NCI-H128 (cell line): ENCODE results near the gene COMMD10.
"Not testable (repeated sequence)": the region's sequence is repeated elsewhere in the genome, so short reads cannot be mapped to it uniquely, and the experiment has no call there.

ENCODE experiments used
- DNase-seq: peaks from one replicate; lab custom pipeline; 2025; ENCODE audit not compliant: unreplicated experiment; lab: John Stamatoyannopoulos, UW

COMMD10 gene

DNA sequence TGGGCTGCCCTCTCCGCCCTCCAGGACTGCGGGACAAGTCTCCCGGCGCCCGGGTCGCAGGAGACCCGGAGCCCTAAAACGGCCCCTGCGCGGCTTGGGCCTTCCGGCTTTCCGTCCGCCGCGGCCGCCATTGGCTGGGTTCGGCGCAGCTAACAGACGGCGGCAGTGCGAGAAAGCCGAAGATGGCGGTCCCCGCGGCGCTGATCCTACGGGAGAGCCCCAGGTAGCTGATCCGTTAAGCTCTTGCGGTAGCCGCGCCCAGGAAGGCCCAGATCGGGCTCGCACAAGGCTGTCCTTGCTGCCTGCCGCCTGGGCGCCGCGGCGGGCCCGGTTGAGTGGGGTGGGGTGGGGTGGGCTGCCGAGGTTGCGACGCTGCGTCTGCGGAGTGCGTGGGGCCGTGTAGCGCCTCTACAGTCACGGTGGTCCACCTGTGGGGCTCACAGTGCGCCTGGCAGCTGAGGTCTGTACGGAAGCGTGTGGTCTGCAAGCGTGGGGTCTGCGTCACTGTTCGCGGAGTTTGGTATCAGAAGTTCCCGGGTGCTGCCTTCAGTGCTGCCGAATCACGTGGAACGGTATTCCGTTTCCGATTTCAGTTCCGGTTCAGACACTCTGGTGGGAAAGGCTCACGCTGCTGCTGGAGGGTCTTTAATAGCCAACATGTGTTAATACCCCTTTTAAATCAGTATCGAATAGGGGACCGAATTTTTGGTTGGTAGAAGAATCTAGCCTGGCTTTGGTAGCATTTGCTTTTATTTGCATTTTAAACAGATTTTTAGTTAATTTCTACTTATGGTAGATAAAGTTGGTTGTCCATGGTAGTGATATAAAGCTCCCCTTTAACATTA, at the start of gene COMMD10:
Gene COMMD10 (plus strand): TSS at position 155 of the 845 bp plus-strand sequence.
- DNase-seq = peak; percentile 50

DNA sequence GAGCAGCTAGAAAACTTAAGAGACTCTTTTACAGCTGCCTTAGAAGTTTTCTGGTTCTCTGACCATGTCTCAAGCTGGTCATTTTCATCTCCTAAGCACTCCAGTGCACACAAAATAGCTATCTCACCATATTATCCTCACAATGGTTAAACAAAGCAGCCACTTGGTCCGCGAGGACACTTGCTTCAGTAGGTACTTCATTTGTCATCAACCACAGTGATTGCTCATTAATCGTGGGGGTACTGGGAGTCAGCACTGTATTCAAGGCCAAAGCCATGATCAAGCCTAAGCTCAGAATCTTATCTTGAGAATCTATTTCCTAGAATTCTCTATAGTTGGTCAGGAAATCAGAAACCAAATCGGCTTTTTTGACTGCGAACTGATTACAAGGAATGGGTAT, 49.7 kb upstream of the COMMD10 start:
- DNase-seq = no peak

DNA sequence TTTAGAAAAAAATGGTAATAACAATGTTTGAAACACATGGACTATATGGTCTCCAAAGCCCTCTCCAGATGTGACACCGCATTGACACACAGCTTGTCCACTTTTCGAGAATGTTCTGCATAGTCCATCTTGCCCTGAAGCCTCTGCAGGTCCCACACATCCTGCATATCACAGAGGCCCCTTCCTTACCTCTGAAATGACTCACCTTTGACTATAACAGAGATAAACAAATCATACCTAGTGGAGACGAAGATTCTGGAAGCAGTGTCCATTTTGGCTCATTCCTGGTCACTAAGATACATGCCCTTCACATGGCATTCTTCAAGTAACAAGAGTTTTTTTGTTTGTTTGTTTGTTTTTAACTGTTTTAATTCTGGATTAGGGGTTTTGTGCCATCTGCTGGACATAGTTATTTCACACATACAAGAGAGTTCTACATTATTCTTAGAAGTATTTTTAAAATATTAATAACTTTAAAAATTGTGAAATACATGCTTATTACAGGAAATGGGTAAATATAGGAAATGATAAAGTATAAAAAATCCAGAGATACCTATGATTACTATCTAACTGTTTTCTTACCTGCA, 47.5 kb upstream of the COMMD10 start:
- no peak for DNase-seq

DNA sequence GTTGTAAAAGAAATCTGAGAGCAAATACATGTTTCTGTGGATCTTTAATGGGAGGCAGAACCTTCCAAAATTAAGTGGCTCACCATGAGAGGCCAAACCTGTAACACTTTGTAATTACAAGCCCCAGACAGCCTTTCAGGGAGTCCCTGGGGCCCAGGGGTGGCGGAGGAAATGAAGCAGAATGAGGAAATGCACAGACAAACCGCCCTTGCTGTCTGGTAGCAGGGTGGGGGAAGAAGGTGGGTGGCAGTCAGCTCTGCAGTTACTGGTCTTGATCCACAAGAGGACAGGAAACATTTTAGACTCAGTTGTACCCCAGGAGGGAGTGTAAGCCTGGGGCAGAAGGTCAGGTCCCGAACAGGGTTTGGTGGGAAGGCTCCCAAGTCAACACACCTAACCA, 46.0 kb upstream of the COMMD10 start:
- DNase-seq = no peak

DNA sequence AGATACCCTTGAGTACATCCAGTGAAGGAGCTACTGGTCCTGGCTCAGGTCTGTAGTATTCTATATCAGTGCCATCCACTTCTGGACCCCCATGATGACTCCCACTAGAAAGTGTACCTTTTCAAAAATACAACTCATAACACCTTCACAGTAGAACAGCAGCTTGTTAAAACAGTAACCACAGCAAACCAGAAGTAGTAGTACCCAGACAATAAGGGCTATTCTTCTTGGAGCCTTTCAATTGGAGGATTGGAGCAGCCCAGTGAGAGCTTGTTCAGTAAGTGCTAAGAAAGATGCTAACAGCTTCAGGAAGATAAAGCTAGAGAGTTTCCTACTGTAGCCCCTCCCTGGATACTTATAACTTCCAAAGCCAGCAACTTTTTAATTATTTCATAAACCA, 42.5 kb upstream of the COMMD10 start:
- no peak for DNase-seq

DNA sequence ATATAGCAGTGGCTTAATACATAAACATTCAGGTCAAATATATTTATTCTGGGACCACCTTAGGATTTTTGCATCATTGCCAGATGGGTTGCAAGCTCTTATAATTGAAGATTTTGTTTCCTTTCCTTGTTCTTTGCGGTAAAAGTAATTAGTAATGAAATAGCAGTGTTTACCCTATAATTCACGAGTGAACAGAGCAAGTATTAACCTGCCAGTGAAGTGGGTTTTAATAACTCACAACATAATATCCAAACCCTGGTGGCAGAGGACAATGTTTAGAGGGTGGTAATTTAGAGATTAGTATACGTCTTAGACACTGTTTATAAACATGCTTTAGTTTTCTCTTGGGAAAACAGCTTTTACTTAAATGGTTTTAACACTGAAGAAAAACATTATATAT, 40.8 kb upstream of the COMMD10 start:
- no peak for DNase-seq

DNA sequence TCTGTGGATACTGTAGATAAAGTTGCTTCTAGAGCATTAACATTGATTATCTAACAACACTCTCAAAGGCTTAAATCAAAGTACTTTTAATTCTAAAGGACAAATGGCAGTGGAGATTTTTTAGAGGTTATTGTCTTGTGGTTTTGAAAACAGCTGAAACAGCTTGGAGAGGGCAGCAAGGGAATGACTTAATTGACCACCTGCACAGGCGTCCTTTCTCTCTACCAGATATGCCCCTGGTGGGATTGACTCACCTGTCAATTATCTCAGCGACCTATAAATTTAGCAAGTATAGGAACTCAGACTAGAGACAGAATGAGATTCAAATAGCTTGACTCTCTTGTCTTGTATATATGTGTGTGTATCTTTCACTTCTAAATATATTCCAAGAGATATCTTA, 39.0 kb upstream of the COMMD10 start:
- DNase-seq = no peak

DNA sequence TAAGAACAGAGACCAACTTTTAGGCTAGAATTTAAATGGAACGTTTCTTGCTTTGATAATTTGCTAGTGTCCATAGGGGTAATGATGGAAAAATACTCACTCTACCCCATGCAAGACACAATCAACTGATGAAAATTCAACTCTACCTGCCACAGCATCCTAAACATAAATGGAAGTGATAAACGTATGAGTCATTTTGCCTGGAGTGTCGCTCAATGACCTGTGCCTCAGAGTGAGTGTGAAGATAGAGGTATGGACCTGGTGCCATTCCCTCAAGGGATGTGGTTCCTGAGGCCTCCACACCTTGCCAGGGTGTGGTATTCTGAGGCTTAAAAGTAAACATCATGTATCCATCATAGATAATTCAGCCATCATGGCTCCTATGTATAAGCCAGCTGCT, 38.6 kb upstream of the COMMD10 start:
- no peak for DNase-seq

DNA sequence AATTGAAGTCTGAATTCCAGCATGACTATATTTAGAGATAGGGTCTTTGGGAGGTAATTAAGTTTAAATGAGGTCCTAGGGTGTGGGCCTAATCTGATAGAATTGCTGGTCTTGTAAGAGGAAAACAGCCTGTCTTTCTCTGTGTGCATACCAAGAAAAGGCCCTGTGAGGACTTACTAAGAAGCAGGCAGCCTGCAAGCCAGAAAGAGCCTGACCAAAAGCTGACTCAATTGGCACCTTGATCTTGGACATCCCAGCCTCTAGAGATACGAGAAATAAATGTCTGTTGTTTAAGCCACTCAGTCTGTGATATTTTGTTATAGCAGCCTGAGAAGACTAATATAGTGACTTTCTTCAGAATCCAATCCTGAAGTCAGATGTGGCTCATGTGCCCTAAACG, 38.0 kb upstream of the COMMD10 start:
- no peak for DNase-seq

DNA sequence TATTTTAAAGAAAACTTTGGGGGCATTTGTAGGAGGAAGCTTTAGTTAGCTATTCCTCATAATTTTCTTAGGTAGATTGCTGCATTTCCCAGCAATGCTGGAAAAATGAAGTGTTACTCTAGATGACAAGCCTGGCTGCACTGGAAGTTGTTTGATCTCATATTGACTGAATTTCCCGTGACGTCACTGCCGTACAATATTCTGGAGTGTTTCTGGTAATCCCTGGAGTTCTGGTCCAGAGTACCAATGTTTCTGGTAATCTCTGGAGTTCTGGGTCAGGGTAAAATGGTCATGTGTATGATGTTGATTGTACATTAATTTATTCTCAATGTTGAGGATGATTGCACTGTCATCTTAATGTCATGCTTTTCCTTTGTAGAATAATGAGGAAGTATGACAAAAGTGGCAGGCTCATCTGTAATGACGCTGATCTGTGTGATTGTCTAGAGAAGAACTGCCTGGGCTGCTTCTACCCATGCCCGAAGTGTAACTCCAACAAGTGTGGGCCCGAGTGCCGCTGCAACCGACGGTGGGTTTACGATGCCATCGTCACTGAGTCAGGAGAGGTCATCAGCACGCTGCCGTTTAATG, 26.4 kb upstream of the COMMD10 start:
- DNase-seq = no peak

DNA sequence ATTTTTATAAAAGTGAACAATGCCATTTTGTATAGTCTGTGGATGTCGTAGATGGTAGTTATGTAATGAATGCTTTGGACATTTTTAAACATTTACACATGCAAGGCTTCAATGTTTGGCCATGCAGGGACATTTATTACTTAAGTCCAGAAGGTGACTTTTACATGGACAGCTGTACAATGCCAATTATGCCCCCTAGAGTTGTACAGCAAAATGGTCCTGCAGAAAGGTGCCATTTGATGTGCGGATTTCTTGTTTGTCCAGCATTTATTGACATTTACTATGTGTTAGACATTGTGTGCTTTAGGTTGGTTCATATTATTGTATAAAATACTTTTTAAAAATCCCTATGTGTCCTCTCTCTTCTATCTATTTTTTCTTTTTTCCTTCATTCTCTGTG, 22.5 kb upstream of the COMMD10 start:
- DNase-seq = no peak

DNA sequence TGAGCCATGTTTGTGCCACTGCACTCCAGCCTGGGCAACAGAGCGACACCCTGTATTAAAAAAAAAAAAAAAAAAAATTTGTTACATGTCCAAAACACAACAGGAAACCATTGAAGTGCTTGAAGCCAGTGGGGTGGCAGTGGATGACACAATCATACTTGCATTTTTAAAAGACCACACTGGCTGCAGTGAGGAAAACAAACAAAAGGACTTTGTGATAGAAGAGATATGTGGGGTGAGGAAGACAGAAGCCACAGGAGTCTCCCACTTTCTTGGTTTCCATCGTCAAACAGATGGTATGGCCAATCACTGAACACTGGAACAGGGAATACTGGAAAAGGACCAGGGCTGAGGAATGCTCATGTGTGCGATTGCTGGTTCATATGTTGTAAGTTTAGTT, 20.9 kb upstream of the COMMD10 start:
- DNase-seq = no peak

DNA sequence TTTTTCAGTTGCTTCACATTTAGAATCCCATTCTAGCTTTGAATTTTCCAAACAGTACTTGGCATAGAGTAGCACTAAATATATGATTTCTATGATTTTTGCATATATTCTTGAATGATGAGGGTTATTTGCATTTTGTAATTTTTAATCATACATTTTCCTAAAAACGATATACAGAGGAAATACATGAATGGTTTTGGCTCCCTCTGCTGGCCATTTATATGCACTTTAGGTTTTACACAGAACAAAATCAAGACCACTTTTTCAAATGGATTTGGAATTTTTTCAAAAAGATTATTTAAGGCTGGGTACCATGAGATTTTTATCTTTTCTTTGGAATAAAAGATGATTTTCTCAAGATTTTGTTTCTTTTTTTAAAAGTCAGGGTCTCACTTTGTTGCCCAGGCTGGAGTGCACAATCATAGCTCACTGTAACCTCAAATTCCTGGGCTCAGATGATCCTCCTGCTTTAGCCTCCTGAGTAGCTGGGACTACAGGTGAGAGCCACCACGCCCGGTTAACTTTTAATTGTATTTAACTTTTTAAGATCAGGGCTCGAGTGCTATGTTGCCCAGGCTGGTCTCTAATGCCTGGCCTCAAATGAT, 16.7 kb upstream of the COMMD10 start:
- DNase-seq = no peak

DNA sequence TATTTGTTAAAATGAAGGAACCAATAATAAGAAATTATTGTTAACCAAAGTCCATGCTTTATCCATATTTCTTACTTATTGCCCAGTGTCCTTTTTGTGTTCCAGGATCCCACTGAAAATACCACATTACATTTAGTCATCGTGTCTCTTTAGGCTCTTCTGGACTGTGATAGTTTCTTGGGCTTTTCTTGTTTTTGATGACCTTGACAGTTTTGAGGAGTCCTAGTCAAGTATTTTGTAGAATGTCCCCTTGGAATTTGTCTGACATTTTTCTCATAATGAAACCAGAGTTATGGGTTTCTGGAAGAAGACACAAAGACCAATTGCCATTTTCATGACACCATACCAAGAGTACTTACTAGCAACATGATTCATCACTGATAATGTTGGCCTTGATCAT, 13.6 kb upstream of the COMMD10 start:
- DNase-seq = no peak

DNA sequence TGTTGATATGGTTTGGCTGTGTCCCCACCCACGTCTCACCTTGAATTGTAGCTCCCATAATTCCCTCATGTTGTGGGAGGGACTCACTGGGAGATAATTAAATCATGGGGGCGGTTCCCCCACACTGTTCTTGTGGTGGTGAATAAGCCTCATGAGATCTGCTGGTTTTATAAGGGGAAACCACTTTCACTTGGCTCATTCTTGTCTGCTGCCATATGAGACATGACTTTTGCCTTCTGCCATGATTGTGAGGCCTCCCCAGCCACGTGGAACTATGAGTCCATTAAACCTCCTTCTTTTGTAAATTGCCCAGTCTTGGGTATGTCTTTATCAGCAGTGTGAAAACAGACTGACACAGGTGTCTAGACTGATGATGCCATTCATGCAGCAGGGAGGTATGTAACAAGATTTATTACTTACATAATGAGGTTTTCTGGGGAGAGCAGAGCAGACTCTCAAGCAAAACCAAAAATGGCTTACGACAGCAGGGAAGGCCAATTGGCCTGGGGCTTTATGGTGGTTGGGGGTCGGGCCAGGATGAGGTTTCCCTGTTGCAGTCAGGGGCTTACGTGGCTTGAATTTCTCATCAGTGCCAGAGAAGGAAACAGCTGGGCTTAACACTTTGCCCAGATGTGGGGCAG, 9.5 kb upstream of the COMMD10 start:
- no peak for DNase-seq

DNA sequence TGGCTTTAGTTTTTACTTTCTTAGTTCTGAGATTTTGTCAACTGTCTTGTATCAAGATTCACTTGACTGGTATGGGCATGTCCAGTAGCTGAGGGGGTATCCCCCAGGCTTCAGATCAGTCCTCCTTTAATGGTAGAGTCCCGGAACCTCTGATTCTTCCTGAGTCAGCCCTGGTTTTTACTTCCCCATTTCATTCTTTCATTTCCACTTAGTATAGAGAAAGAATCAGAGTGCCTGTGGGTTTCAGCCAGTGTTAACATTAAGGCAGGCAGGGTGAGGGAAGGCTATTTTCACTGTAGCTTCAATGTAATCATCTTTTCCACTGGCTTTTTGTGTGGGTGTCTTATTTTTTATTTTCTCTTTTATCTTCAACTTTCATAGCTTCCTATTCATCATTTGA, 8.3 kb upstream of the COMMD10 start:
- DNase-seq = no peak

DNA sequence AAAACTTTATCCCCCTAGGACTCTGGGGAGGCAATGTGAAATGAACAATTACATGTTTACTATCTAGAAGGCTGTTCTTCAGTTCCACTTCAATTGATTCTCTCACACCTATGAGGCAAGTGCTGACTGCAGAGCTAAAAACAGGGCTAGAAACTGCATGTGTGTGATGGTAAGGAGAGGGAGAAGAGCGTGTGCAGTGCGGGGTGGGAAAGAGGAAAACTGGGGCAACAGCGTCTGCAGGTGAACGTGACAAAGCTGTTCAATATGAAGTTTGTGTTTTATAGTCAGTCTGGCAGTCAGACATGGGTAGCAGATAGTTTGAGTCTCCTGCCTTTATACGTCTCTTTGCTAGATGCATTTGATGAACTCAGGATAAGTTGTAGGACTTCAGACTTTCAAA, 6.6 kb upstream of the COMMD10 start:
- DNase-seq = no peak

DNA sequence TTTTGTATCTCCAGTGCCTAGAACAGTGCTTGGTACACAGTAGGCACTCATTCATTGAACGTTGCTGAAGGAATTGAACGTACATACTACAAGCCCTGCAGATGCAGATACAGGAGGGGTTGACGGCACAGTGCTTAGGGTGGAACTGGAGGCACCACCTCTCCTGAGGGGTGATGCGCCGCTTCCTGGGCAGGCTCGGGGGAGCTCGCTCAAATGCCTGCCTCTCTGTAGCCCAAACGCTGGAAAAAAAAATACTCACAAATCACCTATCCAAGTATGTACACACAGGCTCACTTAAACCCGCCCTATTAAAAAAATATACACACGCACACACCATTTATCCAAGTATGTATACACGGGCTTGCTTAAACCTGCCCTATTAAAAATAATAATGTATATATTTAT, 536 bp upstream of the COMMD10 start:
- DNase-seq = no peak

DNA sequence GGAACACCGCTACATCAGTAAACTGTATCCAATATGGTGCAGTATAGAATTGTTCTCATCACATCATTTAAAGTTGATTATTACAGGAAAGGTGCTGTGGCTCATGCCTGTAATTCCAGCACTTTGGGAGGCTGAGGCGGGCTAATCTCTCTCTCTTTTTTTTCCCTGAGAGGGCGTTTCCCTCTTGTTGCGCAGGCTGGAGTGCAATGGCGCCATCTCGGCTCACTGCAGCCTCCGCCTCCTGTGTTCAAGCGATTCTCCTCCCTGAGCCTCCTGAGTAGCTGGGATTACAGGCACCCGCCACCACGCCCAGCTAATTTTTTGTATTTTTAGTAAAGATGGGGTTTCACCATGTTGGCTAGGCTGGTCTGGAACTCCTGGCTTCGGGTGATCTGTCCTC, 1.5 kb downstream of the COMMD10 start:
- not testable (repeated sequence) for DNase-seq

DNA sequence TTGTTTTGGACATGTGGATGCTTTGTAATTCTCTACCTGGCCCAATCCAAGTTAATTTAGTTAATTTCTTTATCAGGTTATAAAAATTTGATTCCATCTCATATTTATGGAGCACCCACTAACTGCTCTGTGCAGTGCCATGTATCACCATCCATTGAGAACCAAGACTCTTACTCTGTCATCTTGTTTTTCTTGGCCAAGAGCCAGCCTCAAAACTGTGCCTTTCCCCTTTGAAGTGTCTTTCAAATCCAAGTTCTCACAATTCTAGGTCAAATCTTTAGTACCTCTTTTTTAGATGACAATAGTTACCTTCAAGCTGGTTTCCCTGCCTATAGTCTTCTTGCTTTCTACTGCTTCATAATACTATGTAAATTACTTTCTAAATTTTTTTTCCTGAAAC, 3.2 kb downstream of the COMMD10 start:
- no peak for DNase-seq

DNA sequence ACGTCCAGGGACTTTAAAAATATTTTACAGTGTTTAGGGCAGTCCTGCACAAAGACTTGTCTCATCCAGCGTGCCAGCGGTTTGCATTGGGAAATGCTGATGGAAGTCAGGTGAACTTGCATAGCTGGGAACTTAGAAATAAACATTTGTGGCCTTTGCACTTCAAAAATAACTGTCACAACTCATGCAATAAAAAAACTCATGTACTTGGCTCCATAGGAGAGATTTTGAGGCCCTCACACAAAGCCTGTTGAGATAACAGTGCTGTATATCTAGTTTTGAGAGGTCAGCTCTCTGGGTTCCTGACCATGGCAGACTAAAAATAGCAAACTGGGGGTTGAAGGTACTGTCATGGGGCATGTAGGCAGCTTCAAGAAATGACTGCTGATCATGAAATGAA, 5.5 kb downstream of the COMMD10 start:
- no peak for DNase-seq

DNA sequence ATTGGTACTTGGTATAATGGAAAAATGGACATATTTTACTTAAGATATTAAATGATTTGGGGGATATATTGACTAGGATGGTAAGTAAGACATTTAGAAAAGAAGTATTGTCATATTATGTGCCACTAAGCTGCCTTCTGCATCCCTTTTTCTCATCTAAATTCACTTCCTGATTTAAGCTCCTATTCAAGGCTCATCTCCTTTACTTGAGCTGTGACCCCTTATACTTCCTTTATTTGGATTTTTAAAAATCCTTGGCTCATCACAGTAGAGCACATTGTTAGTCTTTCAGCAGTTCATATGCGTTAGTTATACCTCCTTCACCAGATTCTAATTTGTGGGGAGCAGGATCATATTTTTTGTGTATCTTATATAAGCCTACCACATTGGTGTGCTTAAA, 6.6 kb downstream of the COMMD10 start:
- DNase-seq = no peak
